Stimulated activated memory B cell treated with anti-CD40 and anti-IgM and Interleukin-4, amounts not matched to agents 10 μg/mL and 1 μg/mL and 100 μg/mL, for 72 hours (primary cell): Measurements from ENCODE around the gene MRPL41.
A peak's percentile ranks its signal among the peaks of the same experiment; 100 is the strongest.
"Not testable (repeated sequence)": the region's sequence is repeated elsewhere in the genome, so short reads cannot be mapped to it uniquely, and the experiment has no call there.

ENCODE experiments used
- ATAC-seq: fragments of 150-1000 bp; cut with Tn5 transposase; 2 replicates; pipeline ENCODE4 v1.10.0; 2021
- H3K27ac Mint-ChIP-seq: one replicate; pipeline ENCODE4 v1.8.0; 2022; ENCODE audit warnings: mild to moderate bottlenecking, mixed read lengths
- H3K27me3 Mint-ChIP-seq: one replicate; pipeline ENCODE4 v1.8.0; 2022; ENCODE audit warnings: mixed read lengths
- H3K36me3 Mint-ChIP-seq: one replicate; pipeline ENCODE4 v1.8.0; 2022; ENCODE audit warnings: mixed read lengths
- H3K4me1 Mint-ChIP-seq: one replicate; pipeline ENCODE4 v1.8.0; 2022; ENCODE audit warnings: mixed read lengths
- H3K4me3 Mint-ChIP-seq: one replicate; pipeline ENCODE4 v1.8.0; 2022; ENCODE audit warnings: mild to moderate bottlenecking, moderate library complexity, mixed read lengths
- H3K9me3 Mint-ChIP-seq: one replicate; pipeline ENCODE4 v1.8.0; 2022; ENCODE audit warnings: mixed read lengths

The MRPL41 gene

GRCh38 chr9:137516144-137516917, 35.3 kb upstream of the MRPL41 start:
- Mint-ChIP-seq H3K4me3 (no peak overlapping the region), H3K27ac (no peak overlapping the region), H3K36me3 (peaks cover 7% of the 10 kb centered on the region)

DNA sequence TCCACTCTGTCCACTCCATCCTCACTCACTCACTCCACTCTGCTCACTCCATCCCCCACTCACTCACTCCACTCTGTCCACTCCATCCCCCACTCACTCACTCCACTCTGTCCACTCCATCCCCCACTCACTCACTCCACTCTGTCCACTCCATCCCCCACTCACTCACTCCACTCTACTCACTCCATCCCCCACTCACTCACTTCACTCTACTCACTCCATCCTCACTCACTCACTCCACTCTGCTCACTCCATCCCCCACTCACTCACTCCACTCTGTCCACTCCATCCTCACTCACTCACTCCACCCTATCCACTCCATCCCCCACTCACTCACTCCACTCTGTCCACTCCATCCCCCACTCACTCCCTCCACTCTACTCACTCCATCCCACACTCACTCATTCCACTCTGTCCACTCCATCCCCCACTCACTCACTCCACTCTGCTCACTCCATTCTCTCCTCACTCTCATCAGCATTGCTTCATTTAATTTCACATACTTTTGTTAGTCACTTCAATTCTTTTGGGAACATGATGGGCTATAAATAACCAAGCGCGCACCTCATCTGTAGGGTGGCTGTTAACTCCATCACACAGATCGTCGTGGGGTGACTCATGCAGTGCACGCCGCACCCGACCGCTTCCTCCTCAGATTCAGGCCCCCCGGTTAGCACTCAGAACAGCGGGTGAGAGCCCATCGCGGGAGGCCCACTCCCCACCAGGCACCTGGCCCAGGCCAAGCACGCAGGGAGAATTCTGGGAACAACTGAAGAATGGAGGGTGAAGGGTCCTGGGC, 32.8 kb upstream of the MRPL41 start:
- not testable (repeated sequence) for H3K27me3 Mint-ChIP-seq, H3K4me3 Mint-ChIP-seq, H3K9me3 Mint-ChIP-seq, H3K36me3 Mint-ChIP-seq, H3K4me1 Mint-ChIP-seq, H3K27ac Mint-ChIP-seq, ATAC-seq

More at GRCh38 chr9:137516144-137516917, 35.3 kb upstream of the MRPL41 start:
- H3K9me3 Mint-ChIP-seq, result no peaks in the 10 kb centered on the region
- no peak for ATAC-seq
- H3K4me1 Mint-ChIP-seq, result peaks cover 13% of the 10 kb centered on the region
- no peaks in the 10 kb centered on the region for H3K27me3 Mint-ChIP-seq

GRCh38 chr9:137519553-137519952, 32.1 kb upstream of the MRPL41 start:
- H3K27me3 Mint-ChIP-seq, result no peaks in the 10 kb centered on the region
- no peak for ATAC-seq
- no peaks in the 10 kb centered on the region for H3K9me3 Mint-ChIP-seq
- no peak overlapping the region for H3K4me3 Mint-ChIP-seq
- H3K27ac Mint-ChIP-seq, result no peak overlapping the region
- H3K36me3 Mint-ChIP-seq, result peaks cover 7% of the 10 kb centered on the region
- H3K4me1 Mint-ChIP-seq, result no peaks in the 10 kb centered on the region

DNA sequence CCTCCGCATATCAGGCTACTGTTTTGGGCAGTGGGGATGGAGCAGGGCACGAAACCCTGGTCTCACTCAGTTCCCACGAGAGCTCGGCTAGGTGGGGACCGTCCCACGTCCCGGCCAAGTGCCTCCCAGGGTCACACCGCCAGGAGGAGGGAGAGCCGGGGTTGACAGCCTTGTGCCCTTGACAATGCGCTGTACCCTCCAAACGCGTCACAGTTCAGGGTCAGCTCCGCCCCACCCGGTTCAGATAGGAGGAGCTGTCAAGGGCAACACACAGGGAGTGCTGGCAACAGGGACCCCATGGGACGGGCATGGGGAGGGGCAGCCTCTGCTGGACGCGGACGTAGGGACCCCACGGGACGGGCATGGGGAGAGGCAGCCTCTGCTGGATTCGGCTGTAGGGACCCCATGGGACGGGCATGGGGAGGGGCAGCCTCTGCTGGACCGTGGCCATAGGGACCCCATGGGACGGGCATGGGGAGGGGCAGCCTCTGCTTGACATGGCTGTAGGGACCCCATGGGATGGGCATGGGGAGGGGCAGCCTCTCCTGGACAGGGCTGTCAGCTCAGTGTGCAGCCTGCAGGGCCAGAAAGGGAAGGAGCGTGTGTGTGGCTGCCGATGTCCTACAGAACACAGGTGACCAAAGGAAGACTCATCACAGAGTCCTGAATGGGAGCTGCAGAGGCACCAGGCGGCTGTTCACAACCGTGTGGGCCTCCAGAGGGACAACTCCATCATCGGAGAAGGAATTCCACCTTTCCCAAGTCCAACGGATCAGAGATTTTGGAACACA, 30.9 kb upstream of the MRPL41 start:
- peaks cover 7% of the 10 kb centered on the region for H3K4me1 Mint-ChIP-seq
- H3K36me3 Mint-ChIP-seq, result peaks cover 7% of the 10 kb centered on the region
- H3K9me3 Mint-ChIP-seq, result no peaks in the 10 kb centered on the region
- H3K4me3 Mint-ChIP-seq, result no peak overlapping the region
- no peaks in the 10 kb centered on the region for H3K27me3 Mint-ChIP-seq
- ATAC-seq, result no peak
- no peak overlapping the region for H3K27ac Mint-ChIP-seq

DNA sequence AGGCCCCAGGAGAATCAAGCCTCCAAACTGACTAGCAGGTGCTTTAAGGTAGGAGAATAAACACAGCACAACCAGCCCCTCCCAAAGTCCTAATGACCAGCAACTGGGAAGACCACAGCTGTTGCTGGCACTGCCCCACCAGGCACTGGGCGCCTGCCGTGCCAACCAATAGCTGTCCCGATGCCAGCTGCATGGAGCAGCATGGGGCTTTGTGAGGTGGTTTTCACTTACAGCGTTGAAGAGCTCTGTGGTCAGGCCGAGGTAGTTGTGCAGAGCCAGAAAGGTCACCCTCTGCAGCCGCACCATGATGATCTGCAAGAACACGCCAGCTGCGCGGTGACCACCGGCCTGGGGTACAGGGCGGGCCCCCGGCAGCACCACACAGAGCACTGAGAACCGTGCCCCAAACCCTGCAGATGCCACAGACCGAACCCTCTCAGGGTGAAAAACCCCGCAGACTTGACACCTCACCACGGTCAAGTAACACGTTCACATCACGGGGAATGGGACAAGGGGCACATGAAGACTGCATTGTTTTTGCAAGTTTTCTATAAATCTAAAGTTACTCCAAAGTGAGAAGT, 30.2 kb upstream of the MRPL41 start:
- H3K27ac Mint-ChIP-seq, result no peak overlapping the region
- no peaks in the 10 kb centered on the region for H3K9me3 Mint-ChIP-seq
- peaks cover 7% of the 10 kb centered on the region for H3K36me3 Mint-ChIP-seq
- no peaks in the 10 kb centered on the region for H3K27me3 Mint-ChIP-seq
- no peak for ATAC-seq
- no peak overlapping the region for H3K4me3 Mint-ChIP-seq
- peaks cover 7% of the 10 kb centered on the region for H3K4me1 Mint-ChIP-seq

DNA sequence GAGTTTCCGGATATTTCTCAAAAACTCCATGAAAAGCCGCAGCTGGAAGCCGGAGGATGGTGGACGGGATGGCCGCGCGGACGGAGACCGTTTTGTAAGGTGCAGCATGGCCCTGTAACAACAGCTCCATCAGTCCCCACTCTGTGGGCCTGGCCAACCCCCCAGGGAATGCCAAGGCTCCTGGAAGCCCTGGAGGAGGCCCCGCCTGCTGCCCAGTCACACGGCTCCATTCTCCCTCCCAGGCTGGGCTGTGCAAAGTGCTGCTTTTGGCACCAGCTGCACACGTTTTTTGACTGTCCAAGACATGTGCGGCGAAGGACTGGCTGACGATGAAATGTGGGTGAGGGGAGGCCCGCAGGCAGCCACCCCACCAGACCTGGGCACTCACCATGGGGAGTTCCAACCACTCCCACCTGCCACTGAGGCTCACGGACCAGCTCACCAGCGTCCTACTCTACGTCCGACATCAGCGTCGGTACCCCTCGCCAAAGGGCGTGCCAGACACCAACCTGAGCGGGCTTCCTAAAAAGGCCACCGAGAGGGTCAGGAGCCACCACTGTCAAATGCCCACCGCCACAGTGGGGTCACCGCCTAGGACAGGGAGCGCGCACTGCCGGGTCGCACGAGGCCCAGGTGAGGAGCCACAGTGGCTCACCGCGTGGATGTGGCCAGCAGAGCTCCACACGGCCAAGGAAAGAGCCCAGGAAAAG, 28.8 kb upstream of the MRPL41 start:
- no peak overlapping the region for H3K27ac Mint-ChIP-seq
- H3K27me3 Mint-ChIP-seq, result no peaks in the 10 kb centered on the region
- peaks cover 7% of the 10 kb centered on the region for H3K36me3 Mint-ChIP-seq
- H3K4me3 Mint-ChIP-seq, result no peak overlapping the region
- no peaks in the 10 kb centered on the region for H3K9me3 Mint-ChIP-seq
- H3K4me1 Mint-ChIP-seq, result peaks cover 7% of the 10 kb centered on the region
- ATAC-seq, result no peak

GRCh38 chr9:137524161-137524980, 27.3 kb upstream of the MRPL41 start:
- Mint-ChIP-seq H3K27me3 (no peaks in the 10 kb centered on the region), H3K4me1 (peaks cover 7% of the 10 kb centered on the region), H3K27ac (peak overlapping the region; percentile 18), H3K9me3 (no peaks in the 10 kb centered on the region), H3K4me3 (no peak overlapping the region), H3K36me3 (peaks cover 7% of the 10 kb centered on the region)
- ATAC-seq, result no peak

GRCh38 chr9:137524981-137525317, 26.7 kb upstream of the MRPL41 start:
- no peak overlapping the region for H3K4me3 Mint-ChIP-seq
- H3K9me3 Mint-ChIP-seq, result no peaks in the 10 kb centered on the region
- H3K27me3 Mint-ChIP-seq, result no peaks in the 10 kb centered on the region
- no peak for ATAC-seq
- peaks cover 7% of the 10 kb centered on the region for H3K4me1 Mint-ChIP-seq
- H3K36me3 Mint-ChIP-seq, result peaks cover 7% of the 10 kb centered on the region
- H3K27ac Mint-ChIP-seq, result peak overlapping the region; percentile 18

DNA sequence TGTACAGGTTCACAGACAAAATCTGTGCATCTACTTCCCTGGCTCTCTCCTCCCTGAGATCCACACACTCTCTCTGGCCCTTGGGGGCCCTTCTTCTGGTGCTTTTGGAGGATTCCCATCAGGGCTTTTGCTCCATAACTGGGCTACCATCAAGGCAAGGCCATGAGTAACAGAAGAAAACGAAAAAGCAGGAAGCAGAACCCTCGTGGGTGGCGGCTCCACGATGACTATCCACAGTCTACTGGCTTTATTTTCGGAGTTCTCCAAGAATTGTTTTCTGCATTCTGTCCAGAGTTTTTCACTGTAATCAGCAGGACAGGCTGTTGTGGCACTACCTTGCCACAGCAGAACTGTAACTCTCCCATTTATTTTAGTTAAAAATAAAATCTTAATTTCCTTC, 21.3 kb upstream of the MRPL41 start:
- H3K4me3 Mint-ChIP-seq, result no peak overlapping the region
- H3K27me3 Mint-ChIP-seq, result no peaks in the 10 kb centered on the region
- H3K36me3 Mint-ChIP-seq, result peaks cover 6% of the 10 kb centered on the region
- H3K9me3 Mint-ChIP-seq, result no peaks in the 10 kb centered on the region
- no peak overlapping the region for H3K27ac Mint-ChIP-seq
- no peak for ATAC-seq
- peaks cover 13% of the 10 kb centered on the region for H3K4me1 Mint-ChIP-seq

- Mint-ChIP-seq H3K4me1 (peaks cover 16% of the 10 kb centered on the region), H3K27me3 (no peaks in the 10 kb centered on the region), H3K4me3 (no peak overlapping the region), H3K9me3 (peaks cover 2% of the 10 kb centered on the region), H3K36me3 (peaks cover 6% of the 10 kb centered on the region), H3K27ac (no peak overlapping the region)
- no peak for ATAC-seq
Observed at GRCh38 chr9:137531099-137531765, 20.4 kb upstream of the MRPL41 start.

- not testable (repeated sequence) for ATAC-seq, H3K9me3 Mint-ChIP-seq, H3K4me3 Mint-ChIP-seq, H3K27me3 Mint-ChIP-seq, H3K36me3 Mint-ChIP-seq, H3K27ac Mint-ChIP-seq
- H3K4me1 Mint-ChIP-seq, result peaks cover 25% of the 10 kb centered on the region
Observed at GRCh38 chr9:137532891-137533468, 18.7 kb upstream of the MRPL41 start.

- Mint-ChIP-seq H3K9me3 (peaks cover 5% of the 10 kb centered on the region), H3K4me1 (peaks cover 25% of the 10 kb centered on the region), H3K36me3 (peaks cover 6% of the 10 kb centered on the region), H3K27me3 (no peaks in the 10 kb centered on the region), H3K27ac (peak overlapping the region; percentile 73), H3K4me3 (peak overlapping the region; percentile 13)
- peak; percentile 65 for ATAC-seq
Observed at GRCh38 chr9:137534256-137535119, 17.2 kb upstream of the MRPL41 start.

GRCh38 chr9:137535120-137535428, 16.6 kb upstream of the MRPL41 start:
- H3K27ac Mint-ChIP-seq, result peak overlapping the region; percentile 73
- peaks cover 6% of the 10 kb centered on the region for H3K36me3 Mint-ChIP-seq

More at GRCh38 chr9:137535120-137535428, 16.6 kb upstream of the MRPL41 start:
- Mint-ChIP-seq H3K4me3 (no peak overlapping the region), H3K9me3 (peaks cover 5% of the 10 kb centered on the region), H3K27me3 (no peaks in the 10 kb centered on the region), H3K4me1 (peaks cover 25% of the 10 kb centered on the region)
- ATAC-seq, result no peak
